SKM-1 treated with dmso at 0.1 percent for 144 hours (cell line): ENCODE data around the gene PCSK5.
"Not testable (repeated sequence)": the region's sequence is repeated elsewhere in the genome, so short reads cannot be mapped to it uniquely, and the experiment has no call there.

Experiments
- DNase-seq: peaks from one replicate; lab custom pipeline; 2025; ENCODE audit not compliant: unreplicated experiment; lab: John Stamatoyannopoulos, UW

PCSK5 gene

DNA sequence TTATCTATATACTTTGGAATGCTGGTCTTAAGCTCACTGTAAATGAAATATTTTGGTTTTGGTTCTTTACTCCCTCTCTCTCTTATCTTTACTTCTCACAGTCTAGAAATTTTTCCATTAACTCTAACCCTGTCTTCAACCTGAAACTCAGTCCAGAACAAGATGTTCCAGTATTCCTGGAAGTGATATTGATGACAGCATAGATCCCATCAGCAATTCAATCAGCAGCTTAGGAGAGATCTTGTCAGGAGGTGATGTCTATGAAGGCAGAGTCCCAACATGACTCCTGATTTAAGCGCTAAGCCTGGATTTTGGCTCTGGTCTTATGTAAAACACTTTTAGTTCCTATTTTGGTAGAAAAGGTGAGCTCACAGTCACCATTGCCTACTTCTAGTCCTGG lies 451.1 kb downstream of the PCSK5 start:
- no peak for DNase-seq

DNA sequence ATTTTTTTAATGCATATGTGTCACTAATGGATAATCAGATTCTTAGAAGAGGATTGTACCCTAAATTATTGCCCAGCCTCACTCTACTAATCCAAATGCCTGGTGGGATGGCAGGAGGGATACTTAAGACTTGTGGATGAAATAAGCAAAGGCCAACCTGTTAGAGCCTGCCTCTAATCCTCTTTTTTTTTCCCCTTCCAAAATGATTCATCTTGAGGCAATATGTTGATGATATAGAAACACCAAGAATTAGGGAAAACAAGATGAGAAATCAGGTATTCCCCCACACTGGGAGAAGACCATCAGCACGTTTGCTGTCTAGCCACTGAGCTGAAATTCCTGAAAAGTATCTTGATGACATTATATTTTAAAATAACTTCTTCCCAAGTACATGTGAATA lies 451.7 kb downstream of the PCSK5 start:
- DNase-seq = no peak

DNA sequence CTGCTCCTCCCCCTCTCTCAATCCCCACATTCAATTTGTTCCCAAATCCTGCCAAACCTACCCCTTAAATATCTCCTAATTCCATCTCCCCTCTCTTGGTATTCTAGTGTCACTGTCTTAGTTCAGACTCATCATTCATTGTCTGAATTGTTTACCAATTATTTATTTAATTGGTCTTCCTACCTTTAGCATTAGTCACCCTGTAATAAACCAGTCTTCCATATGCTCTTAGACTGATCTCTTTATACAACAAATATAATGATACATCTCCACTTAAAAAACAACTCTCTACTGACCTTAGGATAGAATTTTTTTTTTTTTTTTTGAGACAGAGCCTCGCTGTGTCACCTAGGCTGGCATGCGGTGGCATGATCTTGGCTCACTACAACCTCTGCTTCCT lies 452.4 kb downstream of the PCSK5 start:
- no peak for DNase-seq

DNA sequence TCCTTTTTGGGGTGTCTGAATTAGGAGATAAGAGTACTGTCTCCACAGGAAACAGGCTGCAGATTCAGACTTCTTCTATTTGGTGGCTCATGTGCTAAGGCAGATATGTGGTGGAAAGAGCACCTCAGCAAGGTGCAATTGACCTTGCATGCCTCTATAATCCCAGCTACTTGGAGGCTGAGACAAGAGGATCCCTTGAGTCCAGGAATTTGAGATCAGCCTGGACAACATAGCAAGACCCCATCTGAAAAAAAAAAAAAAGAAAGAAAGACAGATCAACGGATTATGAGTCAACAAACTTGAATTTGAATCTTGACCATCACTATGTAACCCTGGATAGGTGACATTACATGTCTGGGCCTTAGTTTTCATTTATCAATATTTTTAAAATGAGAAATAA lies 459.4 kb downstream of the PCSK5 start:
- DNase-seq = no peak

DNA sequence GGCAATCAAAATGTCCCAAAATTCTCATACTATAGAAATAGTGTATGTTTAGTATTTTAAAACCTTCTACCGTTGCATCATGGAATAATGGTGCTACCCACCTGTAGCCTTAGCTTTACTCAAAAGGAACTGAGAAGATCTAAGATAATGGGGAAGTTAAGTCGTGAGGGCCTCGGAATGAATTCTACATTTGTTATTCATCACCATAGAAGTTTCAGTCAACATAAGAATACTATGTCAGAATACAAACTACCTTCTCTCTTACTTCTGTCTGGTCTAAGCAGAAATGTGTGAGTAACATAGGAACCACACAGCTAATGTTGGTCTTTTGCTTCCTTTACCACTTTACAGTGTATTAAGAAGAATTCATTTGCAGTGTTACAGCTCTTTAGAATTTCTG lies 460.5 kb downstream of the PCSK5 start:
- DNase-seq = no peak

DNA sequence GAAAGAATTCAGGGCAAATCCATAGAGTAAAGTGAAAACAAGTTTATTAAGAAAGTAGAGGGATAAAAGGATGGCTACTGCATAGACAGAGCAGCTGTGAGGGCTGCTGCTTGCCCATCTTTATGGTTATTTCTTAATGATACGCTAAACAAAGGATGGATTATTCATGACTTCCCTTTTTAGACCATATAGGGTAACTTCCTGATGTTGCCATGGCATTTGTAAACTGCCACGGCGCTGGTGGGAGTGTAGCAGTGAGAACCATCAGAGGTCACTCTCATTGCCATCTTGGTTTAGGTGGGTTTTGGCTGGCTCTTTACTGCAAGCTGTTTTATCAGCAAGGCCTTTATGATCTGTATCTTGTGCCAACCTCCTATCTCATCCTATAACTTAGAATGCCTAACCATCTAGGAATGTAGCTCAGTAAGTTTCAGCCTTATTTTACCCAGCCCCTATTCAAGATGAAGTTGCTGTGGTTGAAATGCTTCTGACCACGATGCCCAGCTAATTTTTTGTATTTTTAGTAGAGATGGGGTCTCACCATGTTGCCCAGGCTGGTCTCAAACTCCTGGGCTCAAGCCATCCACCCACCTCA lies 461.6 kb downstream of the PCSK5 start:
- DNase-seq = no peak

DNA sequence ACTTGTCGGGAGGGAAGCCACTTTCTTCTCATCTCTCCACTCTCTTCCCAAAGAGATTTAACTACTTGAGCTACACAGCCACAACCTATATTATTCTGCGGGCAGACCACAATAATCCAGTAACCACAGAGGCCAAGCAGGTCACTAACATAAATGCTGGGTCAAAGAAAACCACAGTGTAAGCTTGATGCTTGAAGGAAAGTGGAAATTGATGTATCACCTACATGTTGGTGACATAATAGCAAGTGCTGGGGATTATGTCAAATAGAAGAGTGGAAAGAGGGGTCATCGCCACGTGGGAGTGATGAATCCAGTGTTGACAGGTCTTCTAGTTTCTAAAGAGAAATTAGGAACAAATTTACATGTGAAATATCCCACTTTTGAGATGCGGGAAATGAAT lies 462.8 kb downstream of the PCSK5 start:
- no peak for DNase-seq

DNA sequence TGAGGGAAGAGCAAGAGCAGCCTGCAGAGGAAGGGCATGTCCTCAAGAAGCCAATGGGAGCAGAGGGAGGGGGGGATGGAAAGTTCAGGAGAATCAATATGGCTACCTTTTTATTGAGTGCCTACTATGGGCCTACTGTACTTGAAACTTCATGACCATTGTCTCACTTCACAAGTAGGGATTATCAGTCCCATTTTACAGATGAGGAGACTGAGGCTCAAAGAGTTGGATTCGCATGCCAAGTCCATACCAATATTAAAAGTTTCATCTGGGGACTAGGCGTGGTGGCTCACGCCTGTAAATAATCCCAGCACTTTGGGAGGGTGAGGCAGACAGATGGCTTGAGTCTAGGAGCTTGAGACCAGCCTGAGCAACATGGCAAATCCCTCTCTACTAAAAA lies 463.7 kb downstream of the PCSK5 start:
- no peak for DNase-seq

DNA sequence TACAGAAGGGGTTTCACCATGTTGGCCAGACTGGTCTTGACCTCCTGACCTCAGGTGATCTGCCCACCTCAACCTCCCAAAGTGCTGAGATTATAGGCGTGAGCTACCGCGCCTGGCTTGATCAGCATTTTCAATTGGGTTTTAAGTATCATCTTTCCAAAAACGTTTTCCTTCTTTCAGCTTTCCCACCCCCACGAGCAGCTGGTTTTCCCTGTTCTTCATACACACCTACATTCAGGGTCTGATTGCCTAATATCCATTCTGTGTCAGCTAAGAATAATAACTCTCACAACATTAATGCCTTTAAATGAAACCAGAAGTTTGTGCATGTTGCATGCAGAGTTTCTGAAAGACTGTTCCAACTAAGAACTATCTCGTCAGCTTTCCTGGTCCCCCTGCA lies 465.4 kb downstream of the PCSK5 start:
- no peak for DNase-seq

DNA sequence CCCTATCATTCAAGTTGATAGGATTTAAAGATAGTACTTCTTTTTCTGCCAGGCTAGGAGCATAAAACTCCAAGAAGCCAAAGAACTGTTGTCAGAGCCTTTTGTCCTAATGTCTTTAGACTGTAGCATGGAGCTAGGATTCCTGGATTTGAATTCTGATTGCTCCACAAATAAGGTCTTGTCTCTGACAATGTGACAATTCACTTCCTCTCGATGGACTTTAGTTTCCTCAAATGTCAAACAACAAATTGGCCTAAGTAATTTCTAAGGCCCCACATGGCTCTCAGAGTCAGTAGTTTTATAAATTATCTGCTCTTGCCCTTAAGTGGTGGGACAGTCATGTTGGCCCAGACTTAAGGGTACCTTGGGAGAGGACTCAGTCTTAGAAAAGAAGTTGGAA lies 467.1 kb downstream of the PCSK5 start:
- no peak for DNase-seq

DNA sequence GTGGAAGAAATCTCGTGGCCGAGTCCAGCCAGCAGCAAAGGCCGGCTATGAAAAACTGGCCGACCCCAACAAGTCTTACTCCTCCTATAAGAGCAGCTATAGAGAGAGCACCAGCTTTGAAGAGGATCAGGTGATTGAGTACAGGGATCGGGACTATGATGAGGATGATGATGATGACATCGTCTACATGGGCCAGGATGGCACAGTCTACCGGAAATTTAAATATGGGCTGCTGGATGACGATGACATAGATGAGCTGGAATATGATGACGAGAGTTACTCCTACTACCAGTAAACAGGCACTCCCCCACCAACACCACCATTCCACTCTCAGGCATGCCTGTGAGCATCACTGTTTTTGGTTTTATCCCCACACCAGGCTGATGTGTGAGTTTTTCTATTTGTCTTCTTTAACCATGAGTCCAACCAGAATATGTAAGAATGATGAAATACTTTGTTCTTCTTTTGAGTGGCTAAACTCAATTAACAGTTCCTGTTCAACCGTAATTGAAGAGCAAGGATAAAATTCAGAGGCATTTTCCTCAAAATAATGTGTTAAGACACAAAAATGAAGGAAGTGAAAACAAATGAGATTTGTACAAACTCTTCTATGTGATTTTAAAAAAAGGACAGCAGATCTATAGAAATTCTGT lies 468.3 kb downstream of the PCSK5 start:
- no peak for DNase-seq

DNA sequence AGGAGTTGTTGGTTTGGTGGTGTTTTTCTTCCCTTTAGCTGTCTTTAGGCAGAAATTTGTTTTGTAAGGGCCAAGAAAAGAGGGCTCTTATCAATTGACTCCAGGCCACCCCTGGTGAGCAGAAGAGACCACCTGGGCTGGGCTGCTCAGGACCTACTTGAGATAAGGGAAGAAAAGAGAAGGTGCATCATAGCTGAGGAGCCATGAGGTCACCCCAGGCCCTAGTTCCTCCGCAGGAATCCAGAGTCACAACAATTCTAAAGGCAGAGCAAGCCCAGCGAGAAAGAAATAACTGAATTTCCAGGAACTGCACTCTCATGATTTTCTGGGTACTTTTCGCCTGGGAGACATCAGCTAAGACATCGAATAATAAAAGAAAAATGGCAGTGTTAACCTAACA lies 468.9 kb downstream of the PCSK5 start:
- no peak for DNase-seq

DNA sequence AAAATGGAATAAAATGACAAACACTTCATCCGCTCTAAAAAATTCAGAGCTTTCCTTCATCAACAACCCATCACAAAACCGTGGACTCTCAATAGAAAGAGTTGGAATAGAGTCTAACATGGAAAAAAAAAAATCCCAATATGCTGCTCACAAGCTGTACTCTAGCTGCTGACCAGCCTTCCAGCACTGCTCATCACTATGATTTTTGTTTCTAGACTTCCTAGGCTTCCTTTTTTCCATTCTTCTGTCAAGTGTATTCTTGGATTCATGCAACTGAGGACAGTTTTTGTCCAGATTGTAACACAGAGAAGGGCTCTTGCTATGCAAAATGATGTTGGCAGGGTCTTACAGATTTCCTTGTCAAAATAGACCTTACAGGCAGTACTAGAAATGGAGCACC lies 469.3 kb downstream of the PCSK5 start:
- no peak for DNase-seq

DNA sequence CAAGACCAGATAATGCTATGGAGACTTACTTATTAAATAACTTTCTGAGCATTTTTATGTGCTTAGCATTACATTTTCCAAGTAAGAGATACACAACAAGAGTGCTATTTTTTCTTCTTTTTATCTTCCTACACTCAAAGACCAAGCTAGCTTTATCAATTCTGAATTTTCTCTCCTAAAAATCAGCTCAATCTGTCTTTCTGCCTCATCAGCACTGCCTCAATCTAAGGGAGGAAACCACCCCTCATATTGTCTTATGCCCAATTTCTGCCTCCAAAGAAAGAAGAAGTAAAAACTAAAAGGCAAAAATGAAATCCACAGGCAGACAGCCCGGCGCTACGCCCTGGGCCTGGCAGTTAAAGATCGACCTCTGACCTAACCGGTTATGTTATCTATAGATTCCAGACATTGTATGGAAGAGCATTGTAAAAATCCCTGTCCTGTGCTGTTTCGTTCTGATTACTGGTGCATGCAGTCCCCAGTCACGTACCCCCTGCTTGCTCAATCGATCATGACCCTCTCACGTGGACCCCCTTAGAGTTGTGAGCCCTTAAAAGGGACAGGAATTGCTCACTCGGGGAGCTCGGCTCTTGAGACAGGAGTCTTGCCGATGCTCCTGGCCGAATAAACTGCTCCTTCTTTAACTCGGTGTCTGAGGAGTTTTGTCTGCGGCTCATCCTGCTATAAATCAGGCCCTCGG lies 472.0 kb downstream of the PCSK5 start:
- not testable (repeated sequence) for DNase-seq

DNA sequence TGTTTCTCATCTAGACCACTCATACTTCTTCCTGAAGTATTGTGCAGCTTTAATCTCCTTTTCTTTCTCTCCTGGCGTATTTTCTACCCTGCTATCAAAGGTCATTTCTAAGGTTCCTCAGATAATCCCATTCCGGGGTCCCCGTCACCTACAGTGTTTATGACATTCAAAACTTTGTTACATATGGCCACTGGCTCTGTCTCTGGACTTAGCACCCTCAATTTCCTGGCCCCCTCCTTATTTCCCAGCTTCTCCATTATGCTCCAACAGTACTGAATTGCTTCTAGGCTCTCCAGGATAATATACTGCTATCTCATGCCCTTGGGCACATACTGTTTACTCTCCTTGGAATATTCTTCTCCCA lies 472.5 kb downstream of the PCSK5 start:
- no peak for DNase-seq

DNA sequence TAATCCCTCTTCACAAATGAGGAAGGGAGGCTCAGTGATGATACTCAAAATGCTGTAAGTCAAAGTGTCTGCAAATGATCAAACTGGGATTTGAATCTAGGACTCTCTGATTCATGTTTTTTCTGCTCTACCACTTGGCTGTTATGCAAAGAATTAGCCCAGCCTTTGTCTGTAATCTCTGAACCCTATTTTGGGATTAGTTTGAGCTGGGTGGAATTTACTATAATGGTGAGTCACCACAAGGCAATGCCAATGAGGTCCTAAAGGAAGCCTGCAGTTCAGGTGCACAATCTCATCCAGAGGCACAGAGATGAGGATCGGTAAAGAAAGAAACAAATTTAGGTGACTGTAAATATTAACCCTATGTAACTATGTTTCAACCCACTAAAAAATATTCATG lies 474.6 kb downstream of the PCSK5 start:
- DNase-seq = no peak

DNA sequence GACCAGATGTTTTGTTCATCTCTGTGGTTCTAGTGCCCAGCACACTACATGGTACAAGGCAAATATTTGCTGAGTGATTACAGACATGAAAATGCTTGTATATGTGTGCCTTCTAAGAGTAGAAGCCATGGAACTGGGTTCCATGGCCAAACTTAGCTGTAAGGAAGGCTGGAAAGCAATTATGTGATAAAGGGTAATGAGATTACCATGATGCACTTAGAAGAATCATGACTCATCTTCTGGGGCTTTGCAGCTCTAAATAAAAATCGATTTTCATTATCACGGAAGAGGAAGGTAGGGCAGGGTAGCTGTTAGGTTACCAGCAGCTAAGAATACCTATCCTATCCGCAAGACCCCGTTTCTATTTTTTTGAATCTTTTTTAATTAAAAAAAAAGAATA lies 475.8 kb downstream of the PCSK5 start:
- DNase-seq = no peak

DNA sequence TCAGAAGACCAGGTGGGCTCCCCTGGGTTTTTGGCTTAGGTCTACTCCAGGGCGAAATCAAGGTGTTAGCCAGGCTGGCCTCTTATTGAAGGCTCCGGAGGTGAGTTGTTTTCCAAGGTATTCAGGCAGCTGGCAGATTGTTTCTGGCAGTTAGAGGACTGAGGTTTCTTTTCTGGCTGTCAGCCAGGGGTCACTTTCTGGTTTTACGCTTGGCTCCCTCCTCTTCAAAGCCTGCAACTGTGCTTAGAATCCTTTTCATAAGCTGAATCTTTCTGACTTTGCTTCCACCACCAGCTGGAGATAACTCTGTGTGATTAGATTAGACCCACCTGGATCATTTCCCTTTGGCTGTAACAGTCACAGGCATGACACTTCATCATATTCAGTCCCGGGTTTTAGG lies 479.1 kb downstream of the PCSK5 start:
- DNase-seq = no peak

DNA sequence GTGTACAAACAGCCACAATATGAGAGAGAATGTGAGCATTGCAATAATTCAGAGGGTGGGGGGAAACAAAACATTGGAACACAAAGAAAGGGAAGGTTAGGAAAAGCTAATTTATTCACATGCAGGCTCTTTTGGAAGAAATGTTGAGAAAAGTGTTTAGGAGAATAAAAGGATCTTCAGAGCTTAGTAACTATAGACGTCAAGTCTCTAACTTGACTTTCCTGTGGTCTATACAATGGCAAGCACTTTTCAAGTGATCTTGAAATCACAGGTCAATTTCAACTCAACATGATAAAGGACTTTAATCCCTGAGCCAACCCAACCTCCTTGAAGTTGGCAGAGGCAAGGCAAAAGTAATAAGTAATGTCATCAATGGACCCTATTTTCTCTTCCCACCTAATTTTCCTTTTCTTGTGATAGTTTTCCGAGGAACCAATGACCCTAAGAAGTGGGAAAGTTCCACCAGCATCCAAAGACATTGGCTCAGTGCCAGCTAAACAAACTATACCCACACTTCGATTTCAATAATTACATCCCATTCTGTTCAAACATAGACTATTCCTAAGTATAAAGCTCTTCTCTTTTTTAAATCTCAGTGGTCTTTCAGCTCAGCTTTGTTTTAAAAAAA lies 480.0 kb downstream of the PCSK5 start:
- DNase-seq = no peak

DNA sequence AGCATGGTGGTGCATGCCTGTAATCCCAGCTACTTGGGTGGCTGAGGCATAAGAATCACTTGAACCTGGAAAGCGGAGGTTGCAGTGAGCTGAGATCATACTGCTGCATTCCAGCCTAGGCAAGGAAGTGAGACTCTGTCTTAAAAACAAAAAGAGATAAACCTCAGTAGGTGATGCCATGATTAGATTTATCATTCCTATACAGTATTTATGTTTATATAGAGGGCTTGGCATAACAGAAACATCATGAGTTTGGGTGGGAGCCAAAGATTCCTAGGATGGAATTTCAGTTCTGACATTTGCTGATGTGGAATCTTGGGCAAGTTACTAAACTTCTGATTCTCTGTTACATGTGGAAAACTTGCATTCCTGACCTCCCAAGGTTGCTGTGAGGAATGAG lies 481.4 kb downstream of the PCSK5 start:
- DNase-seq = no peak

DNA sequence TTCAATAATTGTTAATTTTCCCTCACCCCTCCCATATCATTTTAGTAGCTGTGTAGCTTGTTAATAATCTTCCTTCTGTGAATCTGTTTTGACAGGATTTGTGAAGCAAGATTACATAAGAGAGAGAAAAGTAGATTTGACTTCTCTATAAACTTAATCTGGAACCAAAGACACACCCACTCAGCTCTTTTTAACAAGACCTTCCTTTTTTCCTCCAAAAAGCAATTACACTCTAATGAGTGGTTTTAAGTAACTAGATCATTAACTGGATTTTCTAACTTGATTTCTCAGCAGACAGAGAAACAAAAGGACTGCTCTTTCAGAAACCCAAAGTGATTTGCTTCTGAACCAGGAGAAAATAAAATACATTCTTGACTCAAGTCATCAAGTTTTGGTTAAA lies 481.9 kb downstream of the PCSK5 start:
- no peak for DNase-seq

DNA sequence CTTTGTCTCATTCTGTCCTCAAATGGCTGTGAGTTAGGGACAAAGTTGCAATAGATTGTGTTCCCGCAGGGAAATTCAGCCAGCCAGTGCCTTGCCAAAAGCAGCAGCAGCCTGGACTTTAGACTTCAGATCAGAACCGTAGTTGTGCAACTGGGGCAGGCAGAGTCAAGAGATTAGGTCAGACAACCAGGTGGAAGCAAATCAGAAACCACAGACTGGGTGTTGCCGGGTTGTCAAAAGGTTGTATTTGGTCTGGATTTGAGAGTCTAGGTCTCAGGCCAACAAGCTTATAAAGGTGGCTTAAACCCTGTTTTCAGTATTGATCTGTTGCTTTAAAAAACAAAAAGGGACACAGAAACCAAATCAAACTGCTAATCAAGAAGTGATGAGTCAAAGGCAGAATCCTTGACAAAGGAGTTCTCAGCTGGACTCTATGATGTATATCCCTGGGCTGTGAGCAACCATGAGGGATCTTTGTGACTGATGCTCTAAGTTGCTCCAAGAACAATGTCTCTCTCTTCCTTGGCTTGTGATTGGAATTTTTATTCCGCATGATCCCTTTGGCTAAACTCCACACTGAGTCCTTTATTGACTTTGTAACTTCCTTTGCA lies 482.8 kb downstream of the PCSK5 start:
- DNase-seq = no peak
